K562 (cell line): ENCODE results near the gene RBM20. TPM values are rescaled to one million over a fixed set of nuclear protein-coding genes. Genes with fewer than 3 reads are reported as not detected.

Experiments
- CTBP1 ChIP-seq: fragments of 450-650 bp; IDR thresholded peaks from 2 replicates; pipeline ENCODE4 v1.6.1; 2016; ENCODE audit warnings: borderline replicate concordance
- HLTF ChIP-seq: fragments of 450-650 bp; IDR thresholded peaks from 2 replicates; pipeline ENCODE4 v1.6.1; 2016
- HNRNPL ChIP-seq: fragments of 200-400 bp; formaldehyde crosslinking; IDR thresholded peaks from 2 replicates; pipeline ENCODE4 v1.6.1; 2017; ENCODE audit warnings: low read depth, mild to moderate bottlenecking, low read length
- ILK ChIP-seq: fragments of 450-650 bp; IDR thresholded peaks from 2 replicates; pipeline ENCODE4 v1.6.1; 2016; ENCODE audit warnings: missing genetic modification characterization, low read depth, mild to moderate bottlenecking, missing compliant biosample characterization, moderate library complexity, borderline replicate concordance
- KDM1A ChIP-seq, 2 experiments: fragments of 450-650 bp; IDR thresholded peaks; 2 replicates each; pipeline ENCODE4 v1.6.1; 2016; ENCODE audit warnings: mild to moderate bottlenecking in 2 of 2
- MECOM ChIP-seq: fragments of 250-450 bp; sonication (Bioruptor Pico); IDR thresholded peaks from 2 replicates; pipeline ENCODE4 v1.8.0; 2022; ENCODE audit warnings: inconsistent platforms
- MYC ChIP-seq, 2 experiments: fragments of 250-450 bp in 1 of 2; sonication (Bioruptor Pico) in 1 of 2; IDR thresholded peaks; 2 replicates each; pipeline versions ENCODE4 v1.5.1 to v1.6.1; 2012 to 2021; ENCODE audit warnings: low read depth in 2 of 2, borderline replicate concordance in 1 of 2, improper control_type of control experiment in 1 of 2, low read length in 1 of 2, mild to moderate bottlenecking in 1 of 2, moderate library complexity in 1 of 2
- RAD51 ChIP-seq: fragments of 450-650 bp; IDR thresholded peaks from 2 replicates; pipeline ENCODE4 v1.7.1; 2016; ENCODE audit warnings: low read depth, mild to moderate bottlenecking, borderline replicate concordance
- TSC22D4 ChIP-seq: fragments of 450-650 bp; IDR thresholded peaks from 2 replicates; pipeline ENCODE4 v1.6.1; 2016; ENCODE audit warnings: missing genetic modification characterization, missing biosample characterization, control low read depth
- ZNF384 ChIP-seq: IDR thresholded peaks from 2 replicates; pipeline ENCODE4 v1.6.1; 2012; ENCODE audit warnings: low read depth, low read length, improper control_type of control experiment
- ZNF57 ChIP-seq: fragments of 450-650 bp; formaldehyde crosslinking; IDR thresholded peaks from 2 replicates; pipeline ENCODE4 v1.4.0; 2020; ENCODE audit warnings: mild to moderate bottlenecking, moderate library complexity
- polyA plus RNA-seq, 8 experiments: library from polyadenylated mRNA; depleted of rRNA in 4 of 8; stranded (reverse) in 5 of 8; unstranded in 3 of 8; fragments of >200 nt; fragmentation: Nextera tagmentation in 2 of 8; fragmentation: Illumina TruSeq in 1 of 8; extraction: Ambion mirVana in 2 of 8; extraction: Trizol in 1 of 8; gene quantifications; 2 replicates each; pipeline versions ENCODE4 v1.2.1 to v1.2.3, GENCODE V29; 2011 to 2014; ENCODE audit warnings: inconsistent platforms in 1 of 8, missing spikeins in 1 of 8
- total RNA-seq, 7 experiments: library from RNA; depleted of rRNA in 6 of 7; stranded (reverse); fragments of >200 nt in 6 of 7; fragmentation: Illumina TruSeq in 2 of 7; extraction: Trizol in 2 of 7; gene quantifications; 2 replicates each; pipeline versions ENCODE4 v1.2.1 to v1.2.3, GENCODE V29; 2011 to 2021; ENCODE audit warnings: low replicate concordance in 1 of 7
- TF ChIP-seq, protein P1 (sequence below), 2 experiments: fragments of 450-650 bp in 1 of 2; sonication (generic) in 1 of 2; formaldehyde crosslinking in 1 of 2; IDR thresholded peaks; 2 replicates each; pipeline versions ENCODE4 v1.7.1 to v1.9.0; 2016 to 2022; ENCODE audit warnings: inconsistent platforms in 1 of 2, mild to moderate bottlenecking in 1 of 2, missing genetic modification reagents in 1 of 2
- TF ChIP-seq, protein P2 (sequence below): fragments of 250-450 bp; sonication (Bioruptor Pico); IDR thresholded peaks from 2 replicates; pipeline ENCODE4 v1.8.0; 2022; ENCODE audit warnings: inconsistent platforms
- TF ChIP-seq, protein P3 (sequence below): sonication (generic); formaldehyde crosslinking; IDR thresholded peaks from 2 replicates; pipeline ENCODE4 v1.8.0; 2022; ENCODE audit warnings: missing genetic modification reagents, mild to moderate bottlenecking, borderline replicate concordance

Gene RBM20
- total and polyA plus RNA-seq, 9 of the 15 experiments (the other 6 are each of a cell fraction or from before 2014, with no cell fraction given), result 0.63 to 5.7 (median 3.2) TPM

- TF ChIP-seq, protein P1, sequence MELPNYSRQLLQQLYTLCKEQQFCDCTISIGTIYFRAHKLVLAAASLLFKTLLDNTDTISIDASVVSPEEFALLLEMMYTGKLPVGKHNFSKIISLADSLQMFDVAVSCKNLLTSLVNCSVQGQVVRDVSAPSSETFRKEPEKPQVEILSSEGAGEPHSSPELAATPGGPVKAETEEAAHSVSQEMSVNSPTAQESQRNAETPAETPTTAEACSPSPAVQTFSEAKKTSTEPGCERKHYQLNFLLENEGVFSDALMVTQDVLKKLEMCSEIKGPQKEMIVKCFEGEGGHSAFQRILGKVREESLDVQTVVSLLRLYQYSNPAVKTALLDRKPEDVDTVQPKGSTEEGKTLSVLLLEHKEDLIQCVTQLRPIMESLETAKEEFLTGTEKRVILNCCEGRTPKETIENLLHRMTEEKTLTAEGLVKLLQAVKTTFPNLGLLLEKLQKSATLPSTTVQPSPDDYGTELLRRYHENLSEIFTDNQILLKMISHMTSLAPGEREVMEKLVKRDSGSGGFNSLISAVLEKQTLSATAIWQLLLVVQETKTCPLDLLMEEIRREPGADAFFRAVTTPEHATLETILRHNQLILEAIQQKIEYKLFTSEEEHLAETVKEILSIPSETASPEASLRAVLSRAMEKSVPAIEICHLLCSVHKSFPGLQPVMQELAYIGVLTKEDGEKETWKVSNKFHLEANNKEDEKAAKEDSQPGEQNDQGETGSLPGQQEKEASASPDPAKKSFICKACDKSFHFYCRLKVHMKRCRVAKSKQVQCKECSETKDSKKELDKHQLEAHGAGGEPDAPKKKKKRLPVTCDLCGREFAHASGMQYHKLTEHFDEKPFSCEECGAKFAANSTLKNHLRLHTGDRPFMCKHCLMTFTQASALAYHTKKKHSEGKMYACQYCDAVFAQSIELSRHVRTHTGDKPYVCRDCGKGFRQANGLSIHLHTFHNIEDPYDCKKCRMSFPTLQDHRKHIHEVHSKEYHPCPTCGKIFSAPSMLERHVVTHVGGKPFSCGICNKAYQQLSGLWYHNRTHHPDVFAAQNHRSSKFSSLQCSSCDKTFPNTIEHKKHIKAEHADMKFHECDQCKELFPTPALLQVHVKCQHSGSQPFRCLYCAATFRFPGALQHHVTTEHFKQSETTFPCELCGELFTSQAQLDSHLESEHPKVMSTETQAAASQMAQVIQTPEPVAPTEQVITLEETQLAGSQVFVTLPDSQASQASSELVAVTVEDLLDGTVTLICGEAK (IDR thresholded peaks at IDR 0.05), result no peak
- TF ChIP-seq, protein P1 (CRISPR knock-in tag; IDR thresholded peaks at IDR 0.05), result no peak
- no peak for TF ChIP-seq RAD51
- TF ChIP-seq KDM1A (IDR thresholded peaks at IDR 0.05), result no peak
- TF ChIP-seq ZNF384, result peak; percentile 96
- TF ChIP-seq MYC (IDR thresholded peaks at IDR 0.05; ENCODE audit: low read depth, low read length), result peak; percentile 75
- TF ChIP-seq MYC (CRISPR knock-in tag; IDR thresholded peaks at IDR 0.05; ENCODE audit: borderline replicate concordance, low read depth), result no peak
- peak; percentile 17; the same call in 1 of the 2 replicates for TF ChIP-seq CTBP1
- no peak for TF ChIP-seq HNRNPL
- TF ChIP-seq MECOM (CRISPR knock-in tag), result no peak
- no peak for TF ChIP-seq ILK
- no peak for TF ChIP-seq TSC22D4 (tag)
- no peak for TF ChIP-seq ZNF57
- TF ChIP-seq, protein P2, sequence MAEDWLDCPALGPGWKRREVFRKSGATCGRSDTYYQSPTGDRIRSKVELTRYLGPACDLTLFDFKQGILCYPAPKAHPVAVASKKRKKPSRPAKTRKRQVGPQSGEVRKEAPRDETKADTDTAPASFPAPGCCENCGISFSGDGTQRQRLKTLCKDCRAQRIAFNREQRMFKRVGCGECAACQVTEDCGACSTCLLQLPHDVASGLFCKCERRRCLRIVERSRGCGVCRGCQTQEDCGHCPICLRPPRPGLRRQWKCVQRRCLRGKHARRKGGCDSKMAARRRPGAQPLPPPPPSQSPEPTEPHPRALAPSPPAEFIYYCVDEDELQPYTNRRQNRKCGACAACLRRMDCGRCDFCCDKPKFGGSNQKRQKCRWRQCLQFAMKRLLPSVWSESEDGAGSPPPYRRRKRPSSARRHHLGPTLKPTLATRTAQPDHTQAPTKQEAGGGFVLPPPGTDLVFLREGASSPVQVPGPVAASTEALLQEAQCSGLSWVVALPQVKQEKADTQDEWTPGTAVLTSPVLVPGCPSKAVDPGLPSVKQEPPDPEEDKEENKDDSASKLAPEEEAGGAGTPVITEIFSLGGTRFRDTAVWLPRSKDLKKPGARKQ (CRISPR knock-in tag), result no peak
- TF ChIP-seq, protein P3, sequence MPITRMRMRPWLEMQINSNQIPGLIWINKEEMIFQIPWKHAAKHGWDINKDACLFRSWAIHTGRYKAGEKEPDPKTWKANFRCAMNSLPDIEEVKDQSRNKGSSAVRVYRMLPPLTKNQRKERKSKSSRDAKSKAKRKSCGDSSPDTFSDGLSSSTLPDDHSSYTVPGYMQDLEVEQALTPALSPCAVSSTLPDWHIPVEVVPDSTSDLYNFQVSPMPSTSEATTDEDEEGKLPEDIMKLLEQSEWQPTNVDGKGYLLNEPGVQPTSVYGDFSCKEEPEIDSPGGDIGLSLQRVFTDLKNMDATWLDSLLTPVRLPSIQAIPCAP (CRISPR knock-in tag), result no peak
- no peak for TF ChIP-seq HLTF
These were observed 20.6 kb downstream of the RBM20 start (continued) for GRCh38 chr10:110664483-110665420.
